HepG2 (cell line): ENCODE results near the gene BCL2L2. TPM values are rescaled to one million over a fixed set of nuclear protein-coding genes. Genes with fewer than 3 reads are reported as not detected.

Experiments used
- BORCS8-MEF2B ChIP-seq: sonication (generic); formaldehyde crosslinking; IDR thresholded peaks from 2 replicates; pipeline ENCODE4 v1.8.0; 2022; ENCODE audit warnings: mild to moderate bottlenecking, missing genetic modification reagents
- CCAR2 ChIP-seq: fragments of 200-400 bp; formaldehyde crosslinking; optimal IDR thresholded peaks from 2 replicates; pipeline ENCODE3; 2018; ENCODE audit warnings: low read depth, mild to moderate bottlenecking, low read length, moderate library complexity
- ELF3 ChIP-seq: IDR thresholded peaks from 2 replicates; pipeline ENCODE4 v1.6.1; 2016; ENCODE audit warnings: missing genetic modification reagents, missing compliant biosample characterization
- FOXO1 ChIP-seq: sonication (generic); formaldehyde crosslinking; IDR thresholded peaks from 2 replicates; pipeline ENCODE4 v1.4.0; 2020; ENCODE audit warnings: missing genetic modification reagents
- GPN1 ChIP-seq: sonication (generic); formaldehyde crosslinking; IDR thresholded peaks from 2 replicates; pipeline ENCODE4 v1.5.1; 2020; ENCODE audit warnings: missing genetic modification reagents, borderline replicate concordance
- JUND ChIP-seq: sonication (generic); formaldehyde crosslinking; IDR thresholded peaks from 2 replicates; pipeline ENCODE4 v1.8.0; 2022; ENCODE audit warnings: mild to moderate bottlenecking, missing genetic modification reagents
- MTF2 ChIP-seq: sonication (generic); formaldehyde crosslinking; IDR thresholded peaks from 2 replicates; pipeline ENCODE4 v1.5.0; 2020; ENCODE audit warnings: missing genetic modification reagents, borderline replicate concordance
- RORA ChIP-seq: sonication (generic); formaldehyde crosslinking; IDR thresholded peaks from 2 replicates; pipeline ENCODE4 v1.5.0; 2020; ENCODE audit warnings: mild to moderate bottlenecking, missing genetic modification reagents, moderate library complexity
- TARDBP ChIP-seq: sonication (generic); formaldehyde crosslinking; IDR thresholded peaks from 2 replicates; pipeline ENCODE4 v1.8.0; 2022; ENCODE audit warnings: mild to moderate bottlenecking, missing genetic modification reagents
- TGIF2 ChIP-seq: IDR thresholded peaks from 2 replicates; pipeline ENCODE4 v1.6.1; 2016; ENCODE audit warnings: control low read depth, missing compliant biosample characterization
- ZBTB3 ChIP-seq: sonication (generic); formaldehyde crosslinking; IDR thresholded peaks from 2 replicates; pipeline ENCODE4 v1.4.0; 2020; ENCODE audit warnings: low read depth, mild to moderate bottlenecking, moderate library complexity, missing genetic modification reagents, borderline replicate concordance
- ZMYM2 ChIP-seq: sonication (generic); formaldehyde crosslinking; IDR thresholded peaks from 2 replicates; pipeline ENCODE4 v1.8.0; 2022; ENCODE audit warnings: mild to moderate bottlenecking, missing genetic modification reagents
- ZNF296 ChIP-seq: sonication (generic); formaldehyde crosslinking; conservative IDR thresholded peaks from 2 replicates; pipeline ENCODE4 v1.5.0; 2020; ENCODE audit warnings: mild to moderate bottlenecking, missing genetic modification reagents
- ZNF367 ChIP-seq: sonication (generic); formaldehyde crosslinking; IDR thresholded peaks from 2 replicates; pipeline ENCODE4 v1.4.0; 2020; ENCODE audit warnings: missing genetic modification reagents, borderline replicate concordance
- ZNF563 ChIP-seq: sonication (generic); formaldehyde crosslinking; IDR thresholded peaks from 2 replicates; pipeline ENCODE4 v1.8.0; 2022; ENCODE audit warnings: mild to moderate bottlenecking, moderate library complexity, missing genetic modification reagents
- ZNF703 ChIP-seq: sonication (generic); formaldehyde crosslinking; IDR thresholded peaks from 2 replicates; pipeline ENCODE4 v1.5.1; 2020; ENCODE audit warnings: missing genetic modification reagents, mild to moderate bottlenecking, moderate library complexity, borderline replicate concordance
- ZSCAN31 ChIP-seq: sonication (generic); formaldehyde crosslinking; IDR thresholded peaks from 2 replicates; pipeline ENCODE4 v1.5.0; 2020; ENCODE audit warnings: low read depth, mild to moderate bottlenecking, missing genetic modification reagents
- polyA plus RNA-seq, 8 experiments: library from polyadenylated mRNA; depleted of rRNA in 3 of 8; stranded (reverse) in 7 of 8; unstranded in 1 of 8; fragments of >200 nt; fragmentation: Illumina TruSeq in 4 of 8; extraction: Trizol in 4 of 8; gene quantifications; 2 replicates each; pipeline versions ENCODE4 v1.2.1 to v1.2.3, GENCODE V29; 2011 to 2016; ENCODE audit warnings: low read depth in 4 of 8, missing spikeins in 1 of 8, mixed read lengths in 1 of 8; ENCODE audit not compliant: insufficient read depth in 1 of 8
- total RNA-seq, 5 experiments: library from RNA; depleted of rRNA; stranded (reverse); fragments of >200 nt; fragmentation: Illumina TruSeq; extraction: Trizol; gene quantifications; 2 replicates each; pipeline ENCODE4 v1.2.3, GENCODE V29; 2016; ENCODE audit warnings: low read depth in 1 of 5
- TF ChIP-seq, protein P1 (sequence below): sonication (generic); formaldehyde crosslinking; IDR thresholded peaks from 2 replicates; pipeline ENCODE4 v1.4.0; 2020; ENCODE audit warnings: missing genetic modification reagents, borderline replicate concordance
- TF ChIP-seq, protein P2 (sequence below): sonication (generic); formaldehyde crosslinking; IDR thresholded peaks from 2 replicates; pipeline ENCODE4 v1.8.0; 2022; ENCODE audit warnings: mild to moderate bottlenecking, missing genetic modification reagents, borderline replicate concordance
- TF ChIP-seq, protein P3 (sequence below): sonication (generic); formaldehyde crosslinking; IDR thresholded peaks from 2 replicates; pipeline ENCODE4 v1.4.0; 2020; ENCODE audit warnings: missing genetic modification reagents, mild to moderate bottlenecking, borderline replicate concordance
- TF ChIP-seq, protein P4 (sequence below): sonication (generic); formaldehyde crosslinking; conservative IDR thresholded peaks from 2 replicates; pipeline ENCODE4 v1.4.0; 2020; ENCODE audit warnings: missing genetic modification reagents

The BCL2L2 gene
- total and polyA plus RNA-seq, 2 of the 13 experiments (the other 11 are each of a cell fraction or from before 2014, with no cell fraction given), result 28.1 to 49.8 TPM

DNA sequence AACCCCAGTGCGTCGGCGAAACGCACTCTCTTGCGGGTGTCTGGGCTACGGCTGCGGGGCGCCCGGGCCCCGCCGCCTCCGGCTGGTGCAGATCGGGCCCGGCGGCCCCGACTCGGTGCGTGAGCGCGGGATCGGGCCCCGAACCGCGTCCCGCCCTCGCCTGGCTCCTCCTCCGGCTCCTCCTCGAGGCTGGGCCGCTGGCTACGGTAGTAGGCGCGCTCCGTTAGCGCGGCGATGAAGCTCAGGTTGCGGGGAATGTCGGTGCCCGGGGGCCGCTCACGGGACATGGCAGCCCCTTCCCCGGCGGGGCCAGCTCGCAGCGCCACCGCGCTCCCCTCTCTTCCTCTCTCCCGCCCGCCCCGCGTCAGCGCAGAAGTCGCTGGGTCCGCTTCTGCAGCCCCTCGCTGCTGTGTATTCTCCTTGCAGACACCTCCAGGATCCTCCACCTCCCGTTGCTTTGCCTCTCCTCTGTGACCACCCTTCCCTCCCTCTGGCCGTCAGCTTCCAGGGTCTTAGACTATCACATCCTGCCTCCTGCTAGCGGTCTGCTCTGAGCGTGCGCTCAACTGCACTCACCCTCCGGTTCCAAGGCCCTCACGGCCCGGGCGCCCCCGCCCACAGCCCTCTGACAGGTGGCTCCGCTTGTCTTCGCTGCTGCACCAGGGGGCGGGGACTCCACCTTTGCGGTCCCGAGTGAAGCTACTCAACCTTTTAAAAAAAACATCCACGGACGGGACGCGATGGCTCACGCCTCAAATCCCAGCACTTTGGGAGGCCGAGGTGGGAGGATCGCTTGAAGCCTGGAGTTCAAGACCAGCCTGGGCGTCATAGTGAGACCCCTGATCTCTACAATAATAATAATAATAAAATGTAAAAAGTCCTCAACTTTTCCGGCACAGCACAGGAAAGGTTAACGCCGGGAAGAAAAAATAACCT, 4.1 kb upstream of the BCL2L2 start, which contains the start of gene PPP1R3E (continued):
- TF ChIP-seq ZSCAN31 (CRISPR knock-in tag), result no peak; the same call in 1 of the 2 replicates
- peak; percentile 47 for TF ChIP-seq JUND (CRISPR knock-in tag)
- TF ChIP-seq TGIF2 (CRISPR knock-in tag), result peak; percentile 93
- TF ChIP-seq, protein P1, sequence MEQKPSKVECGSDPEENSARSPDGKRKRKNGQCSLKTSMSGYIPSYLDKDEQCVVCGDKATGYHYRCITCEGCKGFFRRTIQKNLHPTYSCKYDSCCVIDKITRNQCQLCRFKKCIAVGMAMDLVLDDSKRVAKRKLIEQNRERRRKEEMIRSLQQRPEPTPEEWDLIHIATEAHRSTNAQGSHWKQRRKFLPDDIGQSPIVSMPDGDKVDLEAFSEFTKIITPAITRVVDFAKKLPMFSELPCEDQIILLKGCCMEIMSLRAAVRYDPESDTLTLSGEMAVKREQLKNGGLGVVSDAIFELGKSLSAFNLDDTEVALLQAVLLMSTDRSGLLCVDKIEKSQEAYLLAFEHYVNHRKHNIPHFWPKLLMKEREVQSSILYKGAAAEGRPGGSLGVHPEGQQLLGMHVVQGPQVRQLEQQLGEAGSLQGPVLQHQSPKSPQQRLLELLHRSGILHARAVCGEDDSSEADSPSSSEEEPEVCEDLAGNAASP, result peak; percentile 5
- TF ChIP-seq ZNF703 (CRISPR knock-in tag), result no peak
- peak; percentile 58; the same call in 1 of the 2 replicates for TF ChIP-seq TARDBP
- TF ChIP-seq, protein P2, sequence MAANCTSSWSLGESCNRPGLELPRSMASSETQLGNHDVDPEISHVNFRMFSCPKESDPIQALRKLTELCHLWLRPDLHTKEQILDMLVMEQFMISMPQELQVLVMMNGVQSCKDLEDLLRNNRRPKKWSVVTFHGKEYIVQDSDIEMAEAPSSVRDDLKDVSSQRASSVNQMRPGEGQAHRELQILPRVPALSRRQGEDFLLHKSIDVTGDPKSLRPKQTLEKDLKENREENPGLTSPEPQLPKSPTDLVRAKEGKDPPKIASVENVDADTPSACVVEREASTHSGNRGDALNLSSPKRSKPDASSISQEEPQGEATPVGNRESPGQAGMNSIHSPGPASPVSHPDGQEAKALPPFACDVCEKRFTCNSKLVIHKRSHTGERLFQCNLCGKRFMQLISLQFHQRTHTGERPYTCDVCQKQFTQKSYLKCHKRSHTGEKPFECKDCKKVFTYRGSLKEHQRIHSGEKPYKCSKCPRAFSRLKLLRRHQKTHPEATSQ (CRISPR knock-in tag), result 0 out of 2 replicates have a peak, but pooled peaks have one; percentile 24
- peak; percentile 48 for TF ChIP-seq ELF3 (CRISPR knock-in tag)
- no peak for TF ChIP-seq BORCS8-MEF2B (CRISPR knock-in tag)
- TF ChIP-seq GPN1, result peak; percentile 19; the same call in 1 of the 2 replicates
- peak; percentile 81 for TF ChIP-seq ZNF563 (CRISPR knock-in tag)
- no peak for TF ChIP-seq CCAR2
- TF ChIP-seq FOXO1, result peak; percentile 6; the same call in 1 of the 2 replicates
- TF ChIP-seq, protein P3, sequence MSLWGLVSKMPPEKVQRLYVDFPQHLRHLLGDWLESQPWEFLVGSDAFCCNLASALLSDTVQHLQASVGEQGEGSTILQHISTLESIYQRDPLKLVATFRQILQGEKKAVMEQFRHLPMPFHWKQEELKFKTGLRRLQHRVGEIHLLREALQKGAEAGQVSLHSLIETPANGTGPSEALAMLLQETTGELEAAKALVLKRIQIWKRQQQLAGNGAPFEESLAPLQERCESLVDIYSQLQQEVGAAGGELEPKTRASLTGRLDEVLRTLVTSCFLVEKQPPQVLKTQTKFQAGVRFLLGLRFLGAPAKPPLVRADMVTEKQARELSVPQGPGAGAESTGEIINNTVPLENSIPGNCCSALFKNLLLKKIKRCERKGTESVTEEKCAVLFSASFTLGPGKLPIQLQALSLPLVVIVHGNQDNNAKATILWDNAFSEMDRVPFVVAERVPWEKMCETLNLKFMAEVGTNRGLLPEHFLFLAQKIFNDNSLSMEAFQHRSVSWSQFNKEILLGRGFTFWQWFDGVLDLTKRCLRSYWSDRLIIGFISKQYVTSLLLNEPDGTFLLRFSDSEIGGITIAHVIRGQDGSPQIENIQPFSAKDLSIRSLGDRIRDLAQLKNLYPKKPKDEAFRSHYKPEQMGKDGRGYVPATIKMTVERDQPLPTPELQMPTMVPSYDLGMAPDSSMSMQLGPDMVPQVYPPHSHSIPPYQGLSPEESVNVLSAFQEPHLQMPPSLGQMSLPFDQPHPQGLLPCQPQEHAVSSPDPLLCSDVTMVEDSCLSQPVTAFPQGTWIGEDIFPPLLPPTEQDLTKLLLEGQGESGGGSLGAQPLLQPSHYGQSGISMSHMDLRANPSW (CRISPR knock-in tag), result peak; percentile 67; the same call in 1 of the 2 replicates
- TF ChIP-seq RORA (CRISPR knock-in tag), result no peak
- no peak for TF ChIP-seq ZNF296 (CRISPR knock-in tag)
- TF ChIP-seq ZBTB3, result no peak
- TF ChIP-seq ZNF367 (CRISPR knock-in tag), result no peak; the same call in 1 of the 2 replicates
- no peak for TF ChIP-seq MTF2 (CRISPR knock-in tag)
- TF ChIP-seq, protein P4, sequence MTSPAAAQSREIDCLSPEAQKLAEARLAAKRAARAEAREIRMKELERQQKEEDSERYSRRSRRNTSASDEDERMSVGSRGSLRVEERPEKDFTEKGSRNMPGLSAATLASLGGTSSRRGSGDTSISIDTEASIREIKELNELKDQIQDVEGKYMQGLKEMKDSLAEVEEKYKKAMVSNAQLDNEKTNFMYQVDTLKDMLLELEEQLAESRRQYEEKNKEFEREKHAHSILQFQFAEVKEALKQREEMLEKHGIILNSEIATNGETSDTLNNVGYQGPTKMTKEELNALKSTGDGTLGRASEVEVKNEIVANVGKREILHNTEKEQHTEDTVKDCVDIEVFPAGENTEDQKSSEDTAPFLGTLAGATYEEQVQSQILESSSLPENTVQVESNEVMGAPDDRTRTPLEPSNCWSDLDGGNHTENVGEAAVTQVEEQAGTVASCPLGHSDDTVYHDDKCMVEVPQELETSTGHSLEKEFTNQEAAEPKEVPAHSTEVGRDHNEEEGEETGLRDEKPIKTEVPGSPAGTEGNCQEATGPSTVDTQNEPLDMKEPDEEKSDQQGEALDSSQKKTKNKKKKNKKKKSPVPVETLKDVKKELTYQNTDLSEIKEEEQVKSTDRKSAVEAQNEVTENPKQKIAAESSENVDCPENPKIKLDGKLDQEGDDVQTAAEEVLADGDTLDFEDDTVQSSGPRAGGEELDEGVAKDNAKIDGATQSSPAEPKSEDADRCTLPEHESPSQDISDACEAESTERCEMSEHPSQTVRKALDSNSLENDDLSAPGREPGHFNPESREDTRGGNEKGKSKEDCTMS (CRISPR knock-in tag), result peak; percentile 66; the same call in 1 of the 2 replicates
- TF ChIP-seq ZMYM2 (CRISPR knock-in tag), result peak; percentile 96
